Lower leg skin (tissue), 4 donors: ENCODE measurements around the gene FBXO45. TPM values are rescaled to one million over a fixed set of nuclear protein-coding genes. Genes with fewer than 3 reads are reported as not detected.

ENCODE experiments used
- DNase-seq, 2 donors: peaks; one replicate each; pipeline ENCODE4 v3.0.0-alpha.2; 2019; ENCODE audit warnings: low spot score in 2 of 2
- H3K4me3 ChIP-seq: fragments of 200-600 bp; sonication (generic); 2 replicates; pipeline ENCODE4 v1.5.1; 2017; ENCODE audit warnings: mild to moderate bottlenecking, low read depth; ENCODE audit not compliant: poor library complexity, severe bottlenecking
- CTCF ChIP-seq, 3 donors: fragments of 450-650 bp; IDR thresholded peaks; one replicate each; pipeline ENCODE4 v1.5.1; 2016; ENCODE audit warnings: antibody characterized with exemption in 3 of 3, mild to moderate bottlenecking in 3 of 3, moderate library complexity in 2 of 3
- POLR2A ChIP-seq, 2 donors: fragments of 450-650 bp; IDR thresholded peaks; one replicate each; pipeline ENCODE4 v1.6.1; 2016 to 2017; ENCODE audit warnings: antibody characterized with exemption in 2 of 2, mild to moderate bottlenecking in 1 of 2, moderate library complexity in 1 of 2
- WGBS, 2 donors: methylation state at CpG; one replicate each; pipeline ENCODE4 v1.1.5; 2018; 5-methylcytosine and 5-hydroxymethylcytosine counted together
- intact Hi-C: fragments of 100-400 bp; cut with DNase I; formaldehyde crosslinking; loops from one replicate; pipeline ENCODE4 v1.15.0; 2023; ENCODE audit warnings: low total_unique reads
- total RNA-seq, 4 donors: library from RNA; depleted of rRNA; stranded (reverse); fragments of >200 nt; gene quantifications; one replicate each; pipeline ENCODE4 v1.1.0, GENCODE V29; 2016

The FBXO45 gene
- total RNA-seq, 4 donors from 2014 or later, result 16.1 to 33.7 (median 28.0) TPM

DNA sequence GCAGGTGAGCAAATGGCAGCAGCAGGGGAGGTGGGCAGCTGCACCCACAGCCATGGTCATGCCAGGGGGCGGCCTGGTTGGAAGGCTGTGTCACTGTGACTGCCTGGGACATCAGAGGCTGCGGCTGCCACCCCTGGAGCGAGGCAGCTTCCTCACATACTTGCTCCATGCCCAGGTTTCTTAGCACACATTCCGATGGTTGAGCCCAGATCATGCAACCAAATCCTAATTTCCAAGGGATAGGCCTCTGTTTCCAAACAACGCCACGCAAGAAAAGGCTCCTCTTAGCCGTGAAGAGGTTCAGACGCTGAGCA is 59.4 kb downstream of the FBXO45 start:
- 95 to 98% methylated on average over 8 of the region's 8 CpGs for WGBS, 2 donors
- intact Hi-C loops, result no loop called here

GRCh38 chr3:196629228-196629627 is 60.8 kb downstream of the FBXO45 start:
- no peak overlapping the region for H3K4me3 ChIP-seq
- no peak for DNase-seq
- intact Hi-C loops, result no loop called here
- TF ChIP-seq CTCF (IDR thresholded peaks at IDR 0.05) (no peak), POLR2A (IDR thresholded peaks at IDR 0.05) (no peak)
- WGBS, 2 donors, result 94 to 98% methylated on average over 2 of the region's 2 CpGs

More for the DNA sequence above, 59.4 kb downstream of the FBXO45 start:
- TF ChIP-seq CTCF (IDR thresholded peaks at IDR 0.05) (no peak), POLR2A (IDR thresholded peaks at IDR 0.05) (no peak)
- no peak for DNase-seq
- H3K4me3 ChIP-seq, result no peak overlapping the region

DNA sequence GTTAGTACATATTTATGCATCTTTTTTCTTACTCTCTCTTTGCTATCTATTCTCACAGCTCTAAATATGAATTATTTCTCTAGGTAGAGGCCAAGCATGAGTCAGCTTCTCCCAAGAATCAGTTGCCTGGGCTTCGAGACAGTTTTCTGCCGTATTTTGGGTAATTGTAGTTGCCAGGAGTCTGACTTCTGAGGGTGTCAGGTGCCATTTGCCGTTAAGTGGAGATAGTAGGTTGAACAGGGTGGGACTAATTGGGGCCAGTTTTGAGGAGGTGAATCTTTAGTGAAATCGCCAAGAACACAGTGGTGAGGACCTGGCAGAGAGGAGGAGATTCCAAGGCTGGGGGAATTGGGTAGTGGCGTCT is 63.2 kb downstream of the FBXO45 start:
- 12% methylated on average over 5 of the region's 5 CpGs for WGBS, 2 donors
- H3K4me3 ChIP-seq, result no peak overlapping the region
- TF ChIP-seq CTCF (IDR thresholded peaks at IDR 0.05) (no peak), POLR2A (IDR thresholded peaks at IDR 0.05) (no peak)
- intact Hi-C loops, result no loop called here
- DNase-seq, result no peak

- peak overlapping the region; percentile 33 for H3K4me3 ChIP-seq
- intact Hi-C loops, result no loop called here
- no peak for TF ChIP-seq POLR2A (IDR thresholded peaks at IDR 0.05)
- no peak for TF ChIP-seq CTCF (IDR thresholded peaks at IDR 0.05)
- DNase-seq, result peak; percentile 79 to 96
- WGBS, 2 donors, result 1 to 2% methylated on average over 25 to 36 of the region's 43 CpGs
Measured at GRCh38 chr3:196632046-196632751, 63.7 kb downstream of the FBXO45 start.

GRCh38 chr3:196633555-196634151 is 65.2 kb downstream of the FBXO45 start:
- no peak for DNase-seq
- intact Hi-C loops, result no loop called here
- 89 to 90% methylated on average over 12 of the region's 12 CpGs for WGBS, 2 donors
- TF ChIP-seq POLR2A (IDR thresholded peaks at IDR 0.05) (no peak), CTCF (IDR thresholded peaks at IDR 0.05) (no peak)
- H3K4me3 ChIP-seq, result no peak overlapping the region

DNA sequence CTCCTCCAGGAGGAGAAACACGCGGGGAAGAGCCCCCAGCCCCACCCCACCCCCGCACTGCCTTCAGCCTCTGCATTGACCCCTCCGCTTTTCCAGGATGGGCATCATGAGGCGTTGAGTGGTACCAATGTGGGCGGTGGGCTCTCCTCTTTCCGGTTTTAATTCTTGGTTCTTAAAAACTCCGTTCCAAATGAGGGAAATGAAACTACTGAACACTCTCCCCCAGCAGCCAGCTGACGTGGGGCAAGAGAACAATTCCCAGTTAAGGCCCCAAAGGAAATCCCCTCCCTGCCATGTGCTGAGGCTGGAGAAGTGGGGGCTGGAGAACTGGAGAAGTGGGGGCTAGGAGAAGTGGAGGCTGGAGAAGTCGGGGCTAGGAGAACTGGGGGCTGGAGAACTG is 65.8 kb downstream of the FBXO45 start:
- intact Hi-C loops, result no loop called here
- no peak overlapping the region for H3K4me3 ChIP-seq
- TF ChIP-seq POLR2A (IDR thresholded peaks at IDR 0.05) (no peak), CTCF (IDR thresholded peaks at IDR 0.05) (no peak)
- DNase-seq, result no peak
- 67 to 77% methylated on average over 10 of the region's 10 CpGs for WGBS, 2 donors
